ENCODE results near the gene UROS. TPM values are rescaled to one million over a fixed set of nuclear protein-coding genes. Genes with fewer than 3 reads are reported as not detected.

The UROS gene
- total and polyA plus RNA-seq, 9 donors: 18.5 to 82.5 (median 28.6) TPM

GRCh38 chr10:125801574-125801973 lies 21.5 kb downstream of the UROS start:
- intact Hi-C loops (cut with DNase I): no loop called here
- Histone ChIP-seq H3K27ac (no peak overlapping the region), H3K27me3 (no peaks in the 10 kb centered on the region), H3K4me1 (ENCODE audit: insufficient read depth) (peaks cover 2% of the 10 kb centered on the region), H3K36me3 (no peaks in the 10 kb centered on the region), H3K4me3 (no peak overlapping the region), H3K9me3 (no peaks in the 10 kb centered on the region)
- 68 to 77% (median 74%) methylated on average over 1 of the region's 1 CpG for WGBS, 3 donors
- no peak for DNase-seq
- no peak for TF ChIP-seq POLR2A (IDR thresholded peaks at IDR 0.05)
- TF ChIP-seq CTCF (IDR thresholded peaks at IDR 0.05): no peak
- TF ChIP-seq EP300 (IDR thresholded peaks at IDR 0.05): no peak

GRCh38 chr10:125799451-125800182 lies 23.4 kb downstream of the UROS start:
- peaks cover 2% of the 10 kb centered on the region for H3K4me1 ChIP-seq (ENCODE audit: insufficient read depth)
- no peak overlapping the region for H3K27ac ChIP-seq
- no peak for DNase-seq
- intact Hi-C loops (cut with DNase I): no loop called here
- no peak overlapping the region for H3K4me3 ChIP-seq
- 57 to 77% (median 63%) methylated on average over 8 of the region's 8 CpGs for WGBS, 3 donors
- TF ChIP-seq POLR2A (IDR thresholded peaks at IDR 0.05): no peak
- no peak for TF ChIP-seq EP300 (IDR thresholded peaks at IDR 0.05)
- TF ChIP-seq CTCF (IDR thresholded peaks at IDR 0.05): no peak
- no peaks in the 10 kb centered on the region for H3K36me3 ChIP-seq
- H3K9me3 ChIP-seq: no peaks in the 10 kb centered on the region
- H3K27me3 ChIP-seq: no peaks in the 10 kb centered on the region

- H3K27ac ChIP-seq: peak overlapping the region in 1 of 2 donors; percentile 40
- H3K27me3 ChIP-seq: no peaks in the 10 kb centered on the region
- intact Hi-C loops (cut with DNase I): no loop called here
- H3K4me1 ChIP-seq (ENCODE audit: insufficient read depth): peaks cover 2% of the 10 kb centered on the region
- H3K36me3 ChIP-seq: no peaks in the 10 kb centered on the region
- no peaks in the 10 kb centered on the region for H3K9me3 ChIP-seq
- H3K4me3 ChIP-seq: no peak overlapping the region
- 27 to 49% (median 40%) methylated on average over 5 of the region's 5 CpGs for WGBS, 3 donors
- DNase-seq: no peak
- TF ChIP-seq POLR2A (IDR thresholded peaks at IDR 0.05) (no peak), CTCF (IDR thresholded peaks at IDR 0.05) (no peak), EP300 (IDR thresholded peaks at IDR 0.05) (no peak)
Observed at GRCh38 chr10:125797994-125798662, 24.9 kb downstream of the UROS start.

GRCh38 chr10:125797424-125797823 lies 25.6 kb downstream of the UROS start:
- WGBS, 3 donors: 93 to 95% (median 94%) methylated on average over 8 of the region's 8 CpGs
- no peaks in the 10 kb centered on the region for H3K36me3 ChIP-seq
- no peak for DNase-seq
- intact Hi-C loops (cut with DNase I): no loop called here
- TF ChIP-seq POLR2A (IDR thresholded peaks at IDR 0.05) (no peak), EP300 (IDR thresholded peaks at IDR 0.05) (no peak), CTCF (IDR thresholded peaks at IDR 0.05) (no peak)
- H3K27me3 ChIP-seq: no peaks in the 10 kb centered on the region
- H3K4me1 ChIP-seq (ENCODE audit: insufficient read depth): peaks cover 2% of the 10 kb centered on the region
- no peak overlapping the region for H3K4me3 ChIP-seq
- no peak overlapping the region for H3K27ac ChIP-seq
- no peaks in the 10 kb centered on the region for H3K9me3 ChIP-seq
